ENCODE measurements around the gene SLC44A4. TPM values are rescaled to one million over a fixed set of nuclear protein-coding genes. Genes with fewer than 3 reads are reported as not detected.
A peak's percentile ranks its signal among the peaks of the same experiment; 100 is the strongest.

SLC44A4 gene
- total and polyA plus RNA-seq, 7 donors, result 0.03 to 0.24 (median 0.14) TPM; not detected in 2

DNA sequence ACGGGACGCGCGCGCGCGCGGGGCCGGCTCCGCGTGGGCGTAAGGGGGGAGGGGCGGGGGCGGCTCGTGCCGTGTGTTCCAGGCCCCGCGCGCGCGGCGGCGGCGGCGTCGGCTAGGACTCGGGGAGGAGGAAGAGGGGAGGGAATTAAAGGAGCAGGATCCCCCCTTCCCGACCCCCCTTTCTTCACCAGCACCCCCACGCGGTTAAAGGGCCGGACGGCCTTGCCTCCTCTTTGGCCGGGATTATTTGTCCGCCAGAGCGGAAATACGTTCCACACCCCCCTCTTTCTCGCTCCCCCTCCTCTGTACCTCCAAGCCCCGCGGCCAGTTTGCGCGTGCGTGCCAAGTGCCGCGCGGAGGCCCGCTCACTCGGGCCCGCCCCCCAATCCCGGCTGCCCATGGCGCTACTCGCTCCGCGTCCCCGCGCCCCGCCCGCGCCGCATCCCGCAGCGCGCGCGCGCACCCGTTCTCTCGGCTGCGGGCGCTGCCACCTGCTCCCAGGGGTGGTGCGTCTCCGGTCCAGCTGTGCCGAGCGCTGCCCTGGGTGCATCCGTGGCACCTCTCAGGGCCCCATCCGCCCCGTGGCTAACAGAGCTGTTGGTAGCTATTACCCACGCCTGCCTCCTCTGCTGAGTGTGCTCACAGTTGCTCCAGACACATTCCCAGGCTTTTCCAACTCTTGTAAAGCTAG lies 23.3 kb upstream of the SLC44A4 start, which contains the start of gene ZBTB12:
ZBTB12 (minus strand) TSS at position 134 of the 691 bp plus-strand sequence. CDS start 781 bp downstream, outside the sequence.
- DNase-seq (peak; percentile 91 to 93), ATAC-seq (peak; percentile 75 to 81 (median 78))
- no peaks in the 10 kb centered on the region for H3K27me3 ChIP-seq (ENCODE audit: insufficient read depth in 3 of 3, low read length in 2 of 3)
- 0 to 1% (median 0%) methylated on average over 36 to 76 of the region's 77 CpGs for WGBS, 3 donors
- intact Hi-C loops (cut with DNase I), result loop anchor here (2.0 to 5.0 kb wide), 2 partner anchors 50 to 51 kb away; no protein-coding TSS in a partner anchor
- H3K9me3 ChIP-seq, result no peaks in the 10 kb centered on the region
- H3K27ac ChIP-seq, result peak within 1 kb of the TSS; percentile 75
- TF ChIP-seq, protein P1, sequence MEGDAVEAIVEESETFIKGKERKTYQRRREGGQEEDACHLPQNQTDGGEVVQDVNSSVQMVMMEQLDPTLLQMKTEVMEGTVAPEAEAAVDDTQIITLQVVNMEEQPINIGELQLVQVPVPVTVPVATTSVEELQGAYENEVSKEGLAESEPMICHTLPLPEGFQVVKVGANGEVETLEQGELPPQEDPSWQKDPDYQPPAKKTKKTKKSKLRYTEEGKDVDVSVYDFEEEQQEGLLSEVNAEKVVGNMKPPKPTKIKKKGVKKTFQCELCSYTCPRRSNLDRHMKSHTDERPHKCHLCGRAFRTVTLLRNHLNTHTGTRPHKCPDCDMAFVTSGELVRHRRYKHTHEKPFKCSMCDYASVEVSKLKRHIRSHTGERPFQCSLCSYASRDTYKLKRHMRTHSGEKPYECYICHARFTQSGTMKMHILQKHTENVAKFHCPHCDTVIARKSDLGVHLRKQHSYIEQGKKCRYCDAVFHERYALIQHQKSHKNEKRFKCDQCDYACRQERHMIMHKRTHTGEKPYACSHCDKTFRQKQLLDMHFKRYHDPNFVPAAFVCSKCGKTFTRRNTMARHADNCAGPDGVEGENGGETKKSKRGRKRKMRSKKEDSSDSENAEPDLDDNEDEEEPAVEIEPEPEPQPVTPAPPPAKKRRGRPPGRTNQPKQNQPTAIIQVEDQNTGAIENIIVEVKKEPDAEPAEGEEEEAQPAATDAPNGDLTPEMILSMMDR (IDR thresholded peaks at IDR 0.05), result no peak
- H3K36me3 ChIP-seq (ENCODE audit: insufficient read depth in 1 of 2, low read depth in 1 of 2), result no peaks in the 10 kb centered on the region
- H3K4me3 ChIP-seq, result peak within 1 kb of the TSS; percentile 75
- peaks cover 19% of the 10 kb centered on the region for H3K4me1 ChIP-seq

DNA sequence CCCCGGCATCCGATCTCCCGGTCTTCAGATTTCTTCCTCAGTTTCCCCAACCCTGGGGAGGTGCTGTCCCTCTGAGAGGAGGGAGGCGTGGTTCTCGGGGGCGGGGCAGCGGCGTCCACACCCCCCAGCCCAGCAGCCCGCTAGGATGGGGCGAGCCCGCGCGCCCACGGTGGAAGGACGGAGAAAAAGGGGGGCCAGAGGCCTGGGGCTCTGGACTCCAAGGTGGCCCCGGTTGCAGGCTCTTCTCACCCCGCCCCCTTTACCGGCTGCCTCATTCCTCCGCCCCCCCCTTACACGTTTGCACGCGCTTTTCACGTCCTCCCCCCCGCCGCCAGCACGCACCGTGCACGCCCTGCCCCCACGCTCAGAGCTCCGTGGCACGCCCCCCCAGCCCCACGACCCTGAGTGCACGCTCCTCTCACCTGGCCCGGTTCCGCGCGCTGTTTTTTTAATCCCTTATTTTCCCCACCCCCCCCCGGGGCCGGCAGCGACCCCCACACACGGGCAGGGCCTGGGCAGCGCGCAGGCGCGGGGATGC lies 22.7 kb upstream of the SLC44A4 start:
- intact Hi-C loops (cut with DNase I), result loop anchor here in 1 of 2 donors (5.0 kb wide), 1 partner anchor 51 kb away; no protein-coding TSS in a partner anchor
- 0 to 1% (median 1%) methylated on average over 24 to 45 of the region's 45 CpGs for WGBS, 3 donors
- peaks cover 19% of the 10 kb centered on the region for H3K4me1 ChIP-seq

DNA sequence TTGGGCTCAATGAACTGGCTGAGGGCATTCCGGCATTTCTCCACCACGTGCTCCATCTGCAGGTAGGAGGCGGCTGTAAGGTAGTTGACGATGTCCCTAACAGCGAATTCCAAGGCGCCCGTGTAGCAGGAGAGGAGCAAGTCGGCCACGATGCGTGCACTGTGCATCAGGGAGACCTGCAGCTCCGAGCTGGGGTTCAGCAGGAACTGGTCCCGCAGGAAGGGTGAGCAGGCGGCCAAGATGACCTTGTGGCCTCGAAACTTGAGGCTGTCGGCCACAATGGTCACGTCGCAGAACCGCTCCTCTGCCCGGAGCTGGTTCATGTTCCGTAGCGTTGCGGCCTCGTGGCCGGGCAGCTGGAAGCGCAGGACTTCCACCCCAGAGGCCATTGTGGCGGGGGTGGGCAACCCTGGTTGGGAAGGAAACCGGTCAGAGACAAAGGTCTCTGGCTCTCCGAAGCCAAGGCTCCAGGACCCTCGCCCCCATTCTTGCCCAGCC lies 22.2 kb upstream of the SLC44A4 start:
- peak overlapping the region; percentile 75 for H3K27ac ChIP-seq
- ATAC-seq (peak in 2 of 4 donors; percentile 6 to 7), DNase-seq (no peak)
- no peaks in the 10 kb centered on the region for H3K9me3 ChIP-seq
- intact Hi-C loops (cut with DNase I), result loop anchor here in 1 of 2 donors (5.0 kb wide), 1 partner anchor 51 kb away; no protein-coding TSS in a partner anchor
- peak overlapping the region; percentile 75 for H3K4me3 ChIP-seq
- TF ChIP-seq, protein P1 (IDR thresholded peaks at IDR 0.05), result no peak
- peaks cover 19% of the 10 kb centered on the region for H3K4me1 ChIP-seq
- H3K27me3 ChIP-seq (ENCODE audit: insufficient read depth in 3 of 3, low read length in 2 of 3), result no peaks in the 10 kb centered on the region
- H3K36me3 ChIP-seq (ENCODE audit: insufficient read depth in 1 of 2, low read depth in 1 of 2), result peaks cover 0 to 1% of the 10 kb centered on the region in 2 donors
- WGBS, 3 donors, result 8 to 26% (median 15%) methylated on average over 28 to 29 of the region's 29 CpGs

More for the DNA sequence above, 22.7 kb upstream of the SLC44A4 start:
- Histone ChIP-seq H3K4me3 (peak overlapping the region; percentile 75), H3K27me3 (ENCODE audit: insufficient read depth in 3 of 3, low read length in 2 of 3) (no peaks in the 10 kb centered on the region), H3K9me3 (no peaks in the 10 kb centered on the region), H3K27ac (peak overlapping the region; percentile 75), H3K36me3 (ENCODE audit: insufficient read depth in 1 of 2, low read depth in 1 of 2) (no peaks in the 10 kb centered on the region)
- DNase-seq (peak; percentile 70 to 82), ATAC-seq (peak; percentile 24 to 36 (median 28))
- TF ChIP-seq, protein P1 (IDR thresholded peaks at IDR 0.05), result no peak

DNA sequence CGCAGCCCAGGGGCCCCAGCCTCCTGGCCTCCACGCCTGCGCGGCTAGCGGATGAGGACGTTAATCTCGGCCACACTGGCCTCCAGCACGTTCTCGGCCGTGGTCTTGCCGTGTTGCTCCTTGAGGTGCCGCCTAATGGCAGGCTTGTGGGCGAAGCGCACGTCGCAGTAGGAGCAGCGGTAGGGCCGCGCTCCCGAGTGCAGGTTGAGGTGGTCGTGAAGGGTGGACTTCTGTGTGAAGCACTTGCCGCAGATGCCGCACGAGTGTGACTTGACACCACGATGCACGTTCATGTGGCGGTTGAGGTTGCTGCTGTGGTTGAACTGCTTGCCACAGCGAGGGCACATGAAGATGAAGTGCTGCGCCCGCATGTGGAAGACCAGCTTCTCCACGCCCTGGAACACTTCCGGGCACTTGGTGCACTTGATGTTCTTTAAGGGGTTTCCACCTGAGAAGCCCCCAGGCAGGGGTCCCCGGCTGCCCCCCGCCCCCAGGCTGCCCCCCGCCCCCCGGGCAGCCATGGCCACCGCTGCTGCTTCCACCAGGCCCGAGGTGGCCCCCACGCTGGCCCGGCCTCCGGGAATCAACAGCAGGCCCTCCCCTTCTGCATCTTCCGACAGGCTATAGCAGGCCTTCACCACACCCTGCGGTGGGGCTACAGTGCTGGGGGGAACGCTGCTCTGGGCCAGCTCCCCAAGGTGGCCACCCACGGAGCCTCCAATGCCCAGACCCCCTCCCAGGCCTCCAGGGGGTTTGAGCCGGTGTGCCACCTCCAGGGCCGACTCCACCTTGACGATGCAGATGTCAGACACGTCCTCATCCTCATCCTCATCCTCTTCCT lies 21.3 kb upstream of the SLC44A4 start:
- Histone ChIP-seq H3K9me3 (no peaks in the 10 kb centered on the region), H3K27ac (no peak overlapping the region), H3K4me3 (no peak overlapping the region), H3K36me3 (ENCODE audit: insufficient read depth in 1 of 2, low read depth in 1 of 2) (peaks cover 0 to 10% of the 10 kb centered on the region in 2 donors), H3K27me3 (ENCODE audit: insufficient read depth in 3 of 3, low read length in 2 of 3) (no peaks in the 10 kb centered on the region), H3K4me1 (peaks cover 19% of the 10 kb centered on the region)
- ATAC-seq (no peak), DNase-seq (no peak)
- 76 to 81% (median 79%) methylated on average over 42 to 49 of the region's 49 CpGs for WGBS, 3 donors
- TF ChIP-seq, protein P1 (IDR thresholded peaks at IDR 0.05), result no peak
- intact Hi-C loops (cut with DNase I), result loop anchor here (5.0 to 10.0 kb wide), 2 partner anchors 52 to 355 kb away; partner anchors contain the start of genes ATP6V1G2 (in 1 of the 2), DDX39B (in 1 of the 2) and NFKBIL1 (in 1 of the 2)

Data from psoas muscle (tissue), 8 donors.